ENCODE data around the gene BICC1.

Gene BICC1

DNA sequence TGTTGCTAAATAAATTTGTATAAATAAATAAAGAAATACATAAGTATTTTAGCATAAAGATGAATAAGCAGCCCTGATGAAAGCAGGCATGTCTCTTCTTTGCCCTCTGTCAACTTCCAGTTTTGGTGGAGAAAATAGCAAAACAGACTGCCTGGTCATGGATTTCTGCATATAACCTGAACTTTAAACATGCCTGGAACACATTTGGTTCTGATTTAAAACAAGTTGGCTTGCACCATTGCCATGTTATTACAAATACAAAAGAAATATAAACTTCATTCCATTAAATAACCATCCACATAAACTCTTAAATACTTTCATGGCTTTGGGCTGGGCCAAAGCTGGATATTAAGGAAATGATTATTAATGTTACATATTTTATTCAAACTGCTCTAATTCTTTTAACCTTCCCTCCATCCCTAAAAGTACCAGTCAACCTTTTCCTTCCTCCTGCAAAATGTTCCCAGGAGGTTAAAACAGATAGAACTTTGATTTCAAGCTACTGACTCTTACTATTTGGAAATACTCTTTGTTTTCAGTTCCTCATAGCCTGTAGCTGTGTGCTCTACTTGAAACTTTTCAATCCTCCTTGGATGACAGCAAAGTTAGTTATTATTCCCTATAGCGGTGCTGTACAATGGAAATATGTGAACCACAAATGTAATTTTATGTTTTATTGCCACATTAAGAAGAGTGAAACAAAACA is 96.3 kb downstream of the BICC1 start:
- DNase-seq = no peak

DNA sequence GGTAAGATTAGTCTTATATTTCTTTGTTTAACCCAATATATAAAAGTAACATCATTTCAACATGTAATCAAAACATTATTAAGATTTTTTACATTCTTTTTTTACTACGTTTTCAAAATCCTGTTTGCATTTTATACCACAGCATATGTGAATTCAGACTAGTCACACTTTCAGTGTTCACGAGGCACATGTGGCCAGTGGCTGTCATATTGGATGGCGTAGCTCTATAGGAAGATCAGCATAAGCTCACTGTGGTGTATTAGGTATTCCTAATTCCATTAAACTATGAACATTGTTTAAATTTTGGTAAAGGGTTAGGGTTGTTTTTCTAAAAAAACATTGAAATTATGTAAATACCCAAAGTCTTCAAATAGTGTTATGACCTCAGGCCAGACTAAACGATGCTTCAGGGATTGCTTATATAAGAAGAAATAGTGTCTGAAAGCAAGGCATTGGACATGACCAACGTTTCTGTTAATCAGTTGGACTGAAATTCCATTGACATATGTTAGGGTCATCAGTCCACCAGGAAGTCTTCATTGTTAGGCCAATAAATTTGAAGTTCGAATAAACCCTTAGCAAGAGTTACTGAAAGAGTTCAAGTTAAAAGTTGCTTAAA is 97.0 kb downstream of the BICC1 start:
- no peak for DNase-seq

DNA sequence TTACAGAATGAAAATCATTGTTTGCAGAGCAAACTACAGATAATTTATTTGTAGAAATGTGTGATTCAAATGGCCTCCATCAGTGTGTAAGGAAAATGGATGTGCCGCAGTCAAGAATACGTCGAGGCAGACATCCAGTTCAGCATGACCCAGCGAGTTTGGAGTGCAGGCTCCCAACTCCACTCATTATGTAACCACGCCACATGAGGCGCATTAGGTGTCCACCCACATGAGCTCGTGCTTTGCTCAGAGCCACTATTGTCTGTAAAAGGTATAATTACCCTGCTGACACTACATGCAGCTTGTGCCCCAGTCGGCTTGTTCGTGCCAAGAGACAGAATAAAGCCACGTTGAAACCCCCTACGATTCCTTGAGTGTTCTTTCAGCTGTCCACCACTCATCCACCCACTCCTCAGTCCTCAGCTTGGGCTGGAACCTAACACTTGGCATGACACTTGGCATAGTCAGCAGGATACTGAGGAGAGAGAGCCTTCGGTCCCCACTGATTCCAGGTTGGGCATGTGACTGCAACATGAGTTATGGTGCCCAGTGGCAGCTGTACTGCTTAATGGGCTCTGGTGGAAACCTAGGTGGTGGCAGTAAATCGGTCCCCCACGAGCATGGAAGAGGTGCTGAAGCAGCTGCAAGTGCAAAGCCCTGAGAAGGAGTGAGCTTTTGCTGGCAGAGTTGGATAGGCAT is 102.7 kb downstream of the BICC1 start:
- no peak for DNase-seq

DNA sequence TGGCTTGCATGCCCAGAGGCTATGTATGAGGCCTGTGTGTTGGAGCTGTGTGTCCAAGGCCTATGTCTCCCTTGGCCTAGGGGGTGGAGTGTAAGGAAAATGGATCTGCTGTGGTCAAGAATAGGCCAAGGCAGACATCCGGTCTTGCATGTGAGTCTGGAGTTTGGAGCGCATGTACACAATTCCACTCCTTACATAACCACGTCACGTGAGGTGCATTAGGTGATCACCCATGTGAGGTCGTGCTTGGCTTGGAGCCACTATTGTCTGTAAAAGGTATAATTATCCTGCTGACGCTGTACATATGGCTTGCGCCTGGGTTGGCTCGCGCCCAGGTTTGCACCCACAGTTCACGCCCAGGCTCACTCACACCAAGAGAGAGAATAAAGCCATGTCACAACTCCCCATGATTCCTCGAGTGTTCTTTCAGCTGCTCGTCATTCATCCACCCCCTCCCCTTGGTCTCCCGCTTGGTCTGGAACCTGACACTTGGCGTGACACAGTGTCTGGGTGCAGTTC is 105.5 kb downstream of the BICC1 start:
- DNase-seq = no peak

DNA sequence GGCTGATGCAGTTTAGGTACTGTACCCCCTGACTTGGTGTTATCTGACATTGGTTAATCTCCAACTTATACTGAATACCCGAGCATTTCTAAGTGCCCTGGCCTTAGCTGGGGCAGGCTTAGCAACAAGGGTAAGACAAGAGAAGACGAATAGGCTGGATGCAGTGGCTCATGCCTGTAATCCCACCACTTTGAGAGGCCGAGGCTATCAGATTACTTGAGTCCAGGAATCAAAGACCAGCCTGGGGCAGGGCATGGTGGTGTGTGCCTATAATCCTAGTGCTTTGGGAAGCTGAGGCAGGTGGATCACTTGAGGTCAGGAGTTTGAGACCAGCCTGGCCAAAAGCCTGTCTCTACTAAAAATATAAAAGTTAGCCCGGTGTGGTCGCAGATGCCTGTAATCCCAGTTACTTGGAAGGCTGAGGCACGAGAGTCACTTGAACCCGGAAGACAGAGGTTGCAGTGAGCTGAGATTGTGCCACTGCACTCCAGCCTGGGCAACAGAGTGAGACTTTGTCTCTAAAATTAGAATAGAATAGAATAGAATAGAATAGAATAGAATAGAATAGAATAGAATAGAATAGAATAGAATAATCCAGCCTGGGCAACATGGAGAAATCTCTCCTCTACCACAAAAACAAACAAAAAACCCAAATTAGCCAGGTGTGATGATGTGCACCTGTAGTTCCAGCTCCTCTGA is 108.9 kb downstream of the BICC1 start:
- DNase-seq = no peak

DNA sequence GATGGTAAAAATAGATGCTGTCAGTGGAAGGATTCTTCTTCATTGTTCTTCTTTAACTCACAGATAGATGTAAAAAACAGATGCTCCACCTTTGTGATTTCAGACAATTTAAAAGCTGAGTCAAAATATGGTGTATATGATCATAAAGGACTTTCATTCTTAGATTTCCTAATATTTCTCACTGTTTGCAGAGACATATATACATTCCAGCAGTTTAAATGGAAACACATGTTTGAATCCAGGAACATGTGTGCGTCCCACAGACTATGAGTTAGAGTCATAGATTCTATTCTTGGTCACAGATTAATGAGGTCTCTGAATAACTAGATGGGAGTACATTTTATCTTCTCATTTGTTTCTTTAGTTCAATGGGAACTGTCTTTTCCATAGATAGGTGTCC is 109.6 kb downstream of the BICC1 start:
- DNase-seq = no peak

DNA sequence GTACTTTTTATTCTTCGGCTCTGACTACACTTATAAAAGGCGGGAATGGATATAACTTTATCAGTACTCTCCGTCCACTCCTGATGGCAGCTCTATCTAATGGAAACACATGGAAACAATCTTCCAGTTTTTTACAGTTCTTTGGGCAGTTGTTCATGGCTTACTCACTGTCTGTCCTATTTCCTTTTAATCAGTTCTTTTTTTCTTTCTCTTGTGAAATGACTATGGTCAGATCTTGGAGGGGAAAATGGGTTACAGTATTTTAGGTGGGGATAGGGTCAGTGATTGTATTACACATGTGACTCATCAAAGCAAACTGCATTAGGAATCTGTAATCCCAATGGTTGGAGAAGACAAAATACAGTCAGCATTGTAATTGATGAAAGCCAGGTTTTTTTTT is 112.4 kb downstream of the BICC1 start:
- no peak for DNase-seq

DNA sequence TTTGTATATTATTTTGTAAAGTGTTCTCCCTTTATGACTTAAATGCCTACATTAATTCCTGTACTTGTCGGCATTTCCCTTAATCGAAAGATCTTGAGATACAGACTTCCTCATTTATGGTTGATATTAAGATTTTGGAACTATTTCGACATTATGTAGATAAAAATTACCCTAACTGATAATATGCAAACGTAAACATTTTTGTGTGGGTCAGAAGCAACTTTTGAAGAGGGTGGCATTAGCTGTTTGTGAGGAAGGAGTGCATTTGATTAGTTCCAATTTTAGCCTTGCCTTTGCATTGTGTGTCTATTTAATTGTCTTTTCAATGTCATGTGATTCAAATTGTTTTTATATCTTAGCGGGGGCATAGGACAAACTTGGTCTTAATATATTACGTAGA is 114.7 kb downstream of the BICC1 start:
- DNase-seq = no peak

DNA sequence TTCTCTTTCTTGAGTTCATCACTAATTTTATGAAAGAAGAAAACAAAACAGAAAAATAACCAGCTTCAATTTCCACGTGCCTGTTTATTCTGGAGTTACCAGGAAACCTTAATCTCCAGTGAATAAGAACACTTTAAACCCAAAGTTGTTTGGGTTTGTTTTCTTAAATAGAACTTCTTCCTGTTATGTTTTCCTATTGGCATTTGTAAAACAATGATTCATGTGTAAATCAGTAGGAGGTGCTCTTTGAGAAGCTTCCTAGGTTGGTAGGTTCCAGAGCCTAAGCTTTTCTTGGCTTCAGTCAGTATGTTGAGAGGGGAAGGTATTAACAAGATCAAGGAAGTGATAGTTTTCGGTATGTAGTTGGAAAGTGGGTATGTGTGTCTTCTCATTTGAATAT is 119.0 kb downstream of the BICC1 start:
- DNase-seq = no peak

DNA sequence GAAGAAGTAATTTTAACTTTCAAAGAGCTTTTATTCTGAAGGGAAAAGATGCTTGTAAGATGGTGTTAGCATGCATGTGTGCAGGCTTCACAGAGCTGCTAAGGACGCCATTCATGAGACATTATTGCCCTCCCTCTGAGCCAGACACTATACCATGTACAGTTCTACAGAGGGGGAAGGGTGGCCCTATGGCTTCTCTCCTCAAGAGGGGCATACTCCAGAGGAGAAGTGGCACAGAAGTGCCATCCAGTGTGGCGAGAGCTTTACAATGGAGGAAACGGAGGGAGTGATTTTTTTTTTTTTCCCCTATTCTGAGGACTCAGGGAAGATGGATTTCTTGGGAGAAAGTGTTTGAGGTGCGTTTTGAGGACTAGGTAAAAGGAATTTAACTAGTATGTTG is 119.5 kb downstream of the BICC1 start:
- no peak for DNase-seq

DNA sequence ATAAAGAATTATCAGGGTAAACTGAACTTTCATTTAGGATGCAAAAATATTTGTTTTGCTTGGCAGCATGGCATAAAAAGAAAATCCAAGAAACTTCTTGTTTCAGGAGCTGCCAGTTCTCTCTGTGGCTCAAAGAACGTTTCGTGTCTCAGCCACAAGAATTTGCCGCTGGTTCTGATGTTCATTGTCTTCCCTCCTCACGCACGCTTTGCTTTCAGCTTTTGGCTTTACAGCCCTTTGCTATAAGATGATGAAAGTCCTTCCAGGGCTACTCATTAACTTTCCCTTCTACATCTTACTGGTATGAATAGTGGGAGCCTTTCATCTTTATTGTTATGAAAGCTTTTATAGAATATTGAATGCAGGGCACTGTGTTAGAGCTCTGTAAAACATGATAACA is 124.7 kb downstream of the BICC1 start:
- DNase-seq = no peak

DNA sequence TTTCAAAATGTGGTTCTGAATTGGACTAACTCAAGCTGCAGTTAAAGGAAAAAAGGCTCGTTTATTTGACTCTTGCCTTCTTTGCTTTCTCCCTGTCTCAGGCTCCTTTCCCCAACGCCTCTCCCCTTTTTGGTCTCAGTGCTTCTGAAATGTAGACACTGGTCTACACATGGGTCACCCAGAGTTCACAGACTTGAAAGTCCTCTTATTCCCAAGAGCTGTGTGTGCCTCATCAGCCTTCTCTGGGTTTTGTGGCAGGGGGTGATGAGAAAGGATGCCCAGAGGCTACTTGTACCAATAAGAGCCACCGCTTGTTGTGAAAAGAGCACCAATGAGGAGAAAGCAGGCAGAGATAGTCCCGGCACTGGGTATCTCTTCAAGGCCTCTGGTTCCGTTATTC is 125.7 kb downstream of the BICC1 start:
- DNase-seq = no peak

DNA sequence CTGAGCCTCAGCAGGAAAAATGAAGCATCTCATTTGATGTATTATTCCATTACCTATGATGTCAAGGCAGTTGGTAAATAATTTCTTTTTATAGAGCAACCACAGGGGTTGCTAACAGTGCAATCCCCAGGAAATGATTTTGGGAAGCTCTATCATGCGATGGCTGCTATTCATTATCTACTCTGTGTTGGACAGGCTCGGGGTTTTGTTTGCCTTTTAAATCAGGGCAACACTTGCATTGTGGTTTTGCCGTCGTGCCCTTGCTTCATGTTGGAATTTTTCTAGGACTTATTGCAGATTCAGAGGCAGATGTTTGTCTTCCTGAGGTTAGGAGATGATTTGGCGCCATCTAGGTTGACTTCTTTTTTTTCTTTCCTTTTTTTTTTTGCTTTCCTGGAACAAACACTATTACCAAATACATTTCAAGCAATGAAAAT is 128.4 kb downstream of the BICC1 start:
- DNase-seq = no peak

DNA sequence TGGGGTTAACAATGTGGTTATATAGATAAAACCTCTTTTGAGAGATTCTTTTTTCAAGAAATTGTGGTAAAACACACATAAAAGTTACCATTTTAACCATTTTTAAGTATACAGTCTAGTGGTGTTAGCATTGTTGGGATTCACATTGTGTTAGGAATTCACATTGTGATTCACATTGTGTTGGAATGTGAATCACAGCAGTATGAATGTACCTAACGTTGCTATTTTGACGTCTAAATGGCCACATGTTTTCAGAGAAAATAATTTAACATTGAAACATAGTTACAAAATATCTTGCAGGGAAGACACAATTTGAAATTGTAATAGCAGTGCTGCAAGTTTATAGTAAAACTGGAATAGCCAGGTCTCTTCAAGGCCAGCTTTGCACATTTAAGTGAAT is 129.0 kb downstream of the BICC1 start:
- no peak for DNase-seq

DNA sequence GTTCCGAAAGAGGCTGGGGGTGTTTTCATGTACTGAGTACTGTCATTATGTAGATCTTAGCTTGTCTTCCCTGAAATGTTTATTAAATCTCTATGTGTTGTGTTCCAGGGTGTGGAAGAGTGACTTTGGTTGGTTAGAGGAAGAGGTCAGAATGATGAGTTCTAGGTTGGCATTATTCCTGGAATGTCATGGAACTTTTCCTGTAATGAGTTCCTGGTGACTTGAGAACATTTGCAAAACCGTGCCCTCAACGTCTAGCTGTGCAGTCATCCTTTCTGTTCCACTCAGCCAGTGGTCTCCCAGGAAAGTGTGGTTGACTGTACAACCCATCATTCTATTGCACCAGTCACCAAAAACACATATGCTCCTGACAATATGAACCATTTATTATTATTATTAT is 129.6 kb downstream of the BICC1 start:
- DNase-seq = no peak

DNA sequence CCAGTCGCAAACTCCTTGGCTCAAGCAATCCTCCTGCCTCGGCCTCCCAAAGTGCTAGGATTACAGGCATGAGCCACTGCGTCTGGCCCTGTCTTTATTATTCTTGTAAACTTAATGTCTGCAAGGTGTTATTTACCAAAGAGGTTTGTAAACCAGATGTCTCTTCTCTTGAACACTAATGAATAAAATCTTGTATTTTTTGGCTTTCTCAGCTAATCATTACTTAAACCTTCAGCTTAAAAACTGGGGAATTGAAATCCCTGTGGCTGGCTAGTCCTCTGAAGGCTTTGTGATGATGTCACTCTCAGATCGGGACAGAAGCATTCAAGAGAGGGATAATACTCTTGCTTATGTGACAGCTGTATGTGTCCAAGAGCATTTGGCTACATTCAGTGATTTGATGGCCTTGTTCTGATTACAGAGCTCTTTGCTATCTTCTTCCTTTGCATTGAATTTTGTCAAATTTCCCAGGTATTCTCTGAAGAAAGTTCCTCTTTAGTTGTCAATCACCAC is 130.3 kb downstream of the BICC1 start:
- no peak for DNase-seq

DNA sequence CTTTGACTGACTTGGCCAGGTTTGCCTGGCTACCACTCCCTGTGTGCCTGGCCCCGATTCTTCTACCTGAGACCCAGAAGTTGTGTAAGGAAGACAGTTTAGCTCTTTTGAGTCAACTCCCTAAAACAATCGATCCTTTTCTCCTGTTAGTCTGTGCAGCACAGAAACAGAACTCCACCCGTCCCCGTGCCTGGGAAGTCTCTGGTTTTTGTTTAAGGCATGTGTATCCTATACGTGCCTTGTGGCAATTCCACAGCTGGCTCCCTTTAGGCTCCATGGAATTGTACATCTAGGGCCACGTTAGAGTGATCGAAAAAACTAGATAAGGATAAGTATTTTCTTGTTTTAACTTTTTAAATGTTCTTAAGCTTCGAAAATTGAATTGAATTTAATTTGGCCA is 131.6 kb downstream of the BICC1 start:
- DNase-seq = no peak

DNA sequence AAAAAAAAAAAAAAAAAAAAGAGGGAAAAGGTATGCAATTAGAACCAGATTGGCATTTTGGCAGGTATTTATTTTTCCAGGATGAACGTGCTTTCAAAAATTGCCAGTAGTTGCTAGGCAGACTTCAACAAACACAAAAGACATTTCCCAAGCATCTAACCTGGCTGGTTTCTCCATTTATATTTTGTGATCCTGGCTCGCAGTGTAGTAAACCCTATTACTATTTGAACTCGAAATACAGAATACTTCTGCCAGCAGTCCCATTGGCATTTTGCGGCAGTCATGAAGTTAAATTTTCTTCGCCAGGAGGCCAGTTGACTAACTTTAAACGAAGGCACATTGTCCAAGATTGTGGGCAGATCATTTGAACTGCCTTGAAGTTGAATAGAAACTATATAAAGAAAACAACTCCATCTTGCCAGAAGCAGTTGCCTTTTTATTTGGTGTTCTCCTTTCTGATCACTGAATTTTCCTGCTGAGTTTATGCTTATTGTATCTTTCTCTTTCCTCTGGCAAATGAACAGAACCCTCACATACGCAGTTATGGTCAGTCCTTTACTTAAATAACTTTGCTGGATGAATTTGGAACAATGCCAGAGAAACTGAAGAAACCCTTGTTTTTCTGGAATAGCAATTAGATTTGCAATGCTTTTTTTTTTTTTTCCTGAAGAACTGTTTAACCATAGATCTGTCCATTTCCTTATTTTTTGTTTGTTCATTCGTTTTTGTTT is 132.9 kb downstream of the BICC1 start:
- DNase-seq = no peak

DNA sequence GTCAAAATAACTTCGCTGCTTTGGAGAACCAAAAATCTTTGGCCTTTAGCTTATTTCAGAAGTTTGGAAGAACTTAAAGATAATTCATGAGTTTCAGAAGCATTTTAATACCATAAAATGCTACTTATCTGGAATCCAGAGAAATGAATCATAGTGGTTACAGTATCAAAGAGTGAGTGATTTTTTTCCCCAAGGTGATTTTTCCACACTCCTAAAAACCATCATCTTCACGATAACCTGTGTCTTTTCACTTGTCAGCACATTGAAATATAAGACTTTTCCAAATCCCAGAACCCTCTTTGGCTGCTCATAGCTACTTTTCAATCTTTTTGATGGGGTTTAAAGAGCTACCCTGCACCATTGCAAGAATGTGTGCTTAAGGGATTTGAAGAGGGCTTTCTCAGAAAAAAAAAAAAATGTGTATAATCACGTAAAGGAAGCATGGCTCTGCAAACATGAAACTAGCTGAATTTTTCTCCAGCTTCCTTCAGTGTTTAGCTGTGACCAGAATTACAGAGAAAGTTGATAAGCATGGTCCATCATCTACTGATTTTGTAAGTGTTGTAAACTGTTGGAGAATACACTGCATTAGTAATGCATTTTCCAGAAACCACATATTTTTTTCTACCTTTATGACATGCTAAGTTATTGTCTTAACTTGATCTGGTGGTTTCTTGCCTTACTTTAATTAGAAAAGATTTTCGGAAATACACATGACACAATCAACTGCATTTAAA is 134.9 kb downstream of the BICC1 start:
- DNase-seq = no peak

DNA sequence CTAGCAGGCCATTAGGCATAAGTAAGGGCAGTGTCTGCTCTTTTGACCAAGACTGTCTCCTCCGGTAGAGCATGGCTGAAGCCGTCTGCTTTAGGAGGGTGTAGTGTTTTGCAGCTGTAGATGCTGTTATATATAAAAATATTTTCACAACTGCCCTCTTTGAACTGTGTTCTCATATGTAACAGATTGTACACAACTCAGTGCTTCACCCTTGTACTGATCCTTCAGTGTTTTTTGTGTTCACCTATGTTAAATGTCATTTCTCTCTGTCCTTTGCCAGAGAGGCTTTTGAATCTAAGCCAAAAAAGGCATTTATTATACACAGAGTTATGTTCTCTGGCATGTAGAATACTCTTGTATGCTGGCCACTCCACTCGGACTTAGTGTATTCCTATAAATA is 135.5 kb downstream of the BICC1 start:
- DNase-seq = no peak

DNA sequence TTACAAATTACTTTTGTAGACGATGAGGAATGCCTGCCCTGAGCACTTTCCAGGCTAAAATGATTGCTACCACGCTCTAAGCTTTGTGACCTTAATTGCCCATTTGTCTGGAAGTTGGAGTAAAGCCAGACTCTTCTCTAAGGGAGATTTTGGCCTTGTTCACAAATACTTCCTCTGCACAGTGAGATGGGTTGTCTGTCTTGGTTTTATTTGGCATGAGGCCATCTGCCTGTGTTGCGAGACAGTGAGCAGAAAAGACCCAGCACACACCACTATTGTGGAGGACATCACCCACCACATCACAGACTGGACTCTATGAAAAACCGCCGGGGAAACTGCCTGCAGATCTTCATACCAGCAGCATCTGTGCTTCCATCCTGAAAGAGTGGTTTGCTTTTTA is 138.4 kb downstream of the BICC1 start:
- no peak for DNase-seq

DNA sequence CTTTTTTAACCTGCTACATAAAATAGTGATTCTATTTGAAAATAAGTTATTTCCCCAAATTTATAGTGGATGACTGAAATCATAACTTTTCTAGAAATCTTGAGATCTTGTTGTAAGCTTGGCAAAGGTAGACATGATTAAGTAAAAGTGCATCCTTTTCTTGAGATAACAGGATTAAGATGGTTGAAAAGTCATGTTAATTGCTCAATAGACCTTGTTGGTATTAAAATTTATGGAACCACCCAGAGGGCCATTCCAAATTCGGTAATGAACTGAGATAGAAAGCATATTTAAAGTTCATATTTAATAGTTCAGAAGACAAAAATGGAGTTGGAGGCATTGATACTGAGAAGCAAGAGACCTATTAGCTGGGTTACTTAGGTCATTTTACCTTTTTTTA is 139.1 kb downstream of the BICC1 start:
- DNase-seq = no peak
